ENCODE results near the gene PLXNA3.

DNA sequence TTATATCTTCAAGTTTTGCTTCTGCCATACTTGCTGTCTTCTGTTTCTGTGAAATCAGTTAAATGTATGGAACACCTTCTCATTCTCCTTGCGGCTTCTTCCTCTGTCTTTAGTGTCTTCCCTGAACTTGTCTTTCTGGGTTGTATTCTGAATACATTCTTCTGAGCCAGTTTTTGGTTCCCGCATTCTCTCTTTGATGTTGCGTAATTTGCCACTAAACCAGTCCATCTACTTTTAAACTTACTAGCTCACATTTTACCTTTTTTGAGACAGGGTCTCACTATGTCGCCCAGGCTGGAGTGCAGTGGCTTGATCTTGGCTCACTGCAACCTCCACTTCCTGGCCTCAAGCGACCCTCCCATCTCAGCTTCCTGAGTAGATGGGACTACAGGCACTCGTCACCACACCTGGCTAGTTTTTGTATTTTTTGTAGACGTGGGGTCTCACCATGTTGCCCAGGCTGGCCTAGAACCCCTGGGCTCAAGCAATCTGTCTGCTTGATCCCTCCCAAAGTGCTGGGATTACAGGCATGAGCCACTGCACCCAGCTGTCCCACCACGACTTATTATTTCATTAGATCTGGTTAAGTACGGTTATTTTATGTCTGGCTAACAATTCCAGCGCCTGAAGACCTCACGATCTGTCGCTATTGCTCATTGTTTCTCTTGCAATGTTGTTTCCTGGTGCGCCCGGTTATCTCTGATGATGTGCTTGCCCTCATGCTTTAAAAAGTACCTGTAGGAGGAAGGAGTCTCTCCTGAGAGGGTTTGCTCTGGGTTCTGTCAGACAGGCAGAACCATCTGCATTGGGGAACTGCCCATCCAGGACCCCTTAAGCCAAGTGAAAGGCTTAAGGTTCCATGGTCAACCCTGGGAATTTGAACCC lies 67.8 kb downstream of the PLXNA3 start:
- TF ChIP-seq, protein P1, sequence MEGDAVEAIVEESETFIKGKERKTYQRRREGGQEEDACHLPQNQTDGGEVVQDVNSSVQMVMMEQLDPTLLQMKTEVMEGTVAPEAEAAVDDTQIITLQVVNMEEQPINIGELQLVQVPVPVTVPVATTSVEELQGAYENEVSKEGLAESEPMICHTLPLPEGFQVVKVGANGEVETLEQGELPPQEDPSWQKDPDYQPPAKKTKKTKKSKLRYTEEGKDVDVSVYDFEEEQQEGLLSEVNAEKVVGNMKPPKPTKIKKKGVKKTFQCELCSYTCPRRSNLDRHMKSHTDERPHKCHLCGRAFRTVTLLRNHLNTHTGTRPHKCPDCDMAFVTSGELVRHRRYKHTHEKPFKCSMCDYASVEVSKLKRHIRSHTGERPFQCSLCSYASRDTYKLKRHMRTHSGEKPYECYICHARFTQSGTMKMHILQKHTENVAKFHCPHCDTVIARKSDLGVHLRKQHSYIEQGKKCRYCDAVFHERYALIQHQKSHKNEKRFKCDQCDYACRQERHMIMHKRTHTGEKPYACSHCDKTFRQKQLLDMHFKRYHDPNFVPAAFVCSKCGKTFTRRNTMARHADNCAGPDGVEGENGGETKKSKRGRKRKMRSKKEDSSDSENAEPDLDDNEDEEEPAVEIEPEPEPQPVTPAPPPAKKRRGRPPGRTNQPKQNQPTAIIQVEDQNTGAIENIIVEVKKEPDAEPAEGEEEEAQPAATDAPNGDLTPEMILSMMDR (IDR thresholded peaks at IDR 0.05): no peak
- no peak for TF ChIP-seq ZFX (IDR thresholded peaks at IDR 0.05; ENCODE audit: borderline replicate concordance)

Measured in 22Rv1 (cell line).